Astrocyte of the spinal cord (primary cell): ENCODE data around the gene UQCC3.
"Not testable (repeated sequence)": the region's sequence is repeated elsewhere in the genome, so short reads cannot be mapped to it uniquely, and the experiment has no call there.

Experiments
- DNase-seq: peaks from one replicate; pipeline ENCODE4 v3.0.0; 2011; ENCODE audit warnings: low read depth, low spot score
- H3K4me3 ChIP-seq: 2 replicates; pipeline ENCODE4 v1.5.1; 2011; ENCODE audit warnings: low read depth, mild to moderate bottlenecking, low read length, moderate library complexity
- CTCF ChIP-seq: IDR thresholded peaks from 2 replicates; pipeline ENCODE4 v1.5.1; 2012; ENCODE audit warnings: low read depth, mild to moderate bottlenecking, low read length, inconsistent platforms
- in situ Hi-C: cut with HindIII; loops from 2 replicates; pipeline ENCODE4 v1.10.0; 2017; ENCODE audit warnings: low sequenced_read_pairs

The UQCC3 gene

GRCh38 chr11:62666259-62666926 is 5.1 kb upstream of the UQCC3 start:
- DNase-seq, result no peak
- in situ Hi-C loops, result no loop called here
- no peak for TF ChIP-seq CTCF
- peak overlapping the region; percentile 95 for H3K4me3 ChIP-seq

DNA sequence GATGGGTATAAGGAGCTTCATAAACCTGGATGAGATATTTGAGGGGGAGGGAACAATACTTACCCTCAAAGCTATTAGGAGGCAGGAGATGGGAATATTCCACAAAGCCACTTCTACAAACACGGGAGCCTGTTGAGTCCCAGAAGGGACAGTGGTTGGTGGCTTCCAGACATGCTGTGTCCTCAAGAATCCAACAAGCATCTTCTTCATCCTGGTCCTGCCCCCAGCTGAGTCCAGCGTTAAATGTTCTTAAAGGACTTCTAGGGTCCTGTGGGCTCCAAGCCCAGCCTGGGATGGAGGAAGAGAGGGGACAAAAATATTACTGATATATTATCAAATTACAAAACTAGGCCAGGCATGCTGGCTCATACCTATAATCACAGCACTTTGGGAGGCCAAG is 4.0 kb upstream of the UQCC3 start:
- H3K4me3 ChIP-seq, result no peak overlapping the region
- DNase-seq, result no peak
- in situ Hi-C loops, result no loop called here
- no peak for TF ChIP-seq CTCF

- no peak for TF ChIP-seq CTCF
- in situ Hi-C loops, result no loop called here
- no peak overlapping the region for H3K4me3 ChIP-seq
- DNase-seq, result no peak
Measured at GRCh38 chr11:62669420-62670161, 1.9 kb upstream of the UQCC3 start.

GRCh38 chr11:62671236-62671607 is 251 bp upstream of the UQCC3 start:
- in situ Hi-C loops, result no loop called here
- no peak for DNase-seq
- peak overlapping the region; percentile 82 for H3K4me3 ChIP-seq
- TF ChIP-seq CTCF, result no peak

- H3K4me3 ChIP-seq, result no peak overlapping the region
- DNase-seq, result no peak
- in situ Hi-C loops, result no loop called here
- no peak for TF ChIP-seq CTCF
Measured at GRCh38 chr11:62673196-62673525, 1.7 kb downstream of the UQCC3 start.

- H3K4me3 ChIP-seq, in situ Hi-C loops, DNase-seq: not testable (repeated sequence)
Measured at GRCh38 chr11:62675415-62675814, 3.9 kb downstream of the UQCC3 start.

- no peak for TF ChIP-seq CTCF
- in situ Hi-C loops, result no loop called here
- no peak for DNase-seq
- H3K4me3 ChIP-seq, result no peak overlapping the region
Measured at GRCh38 chr11:62676698-62677097, 5.2 kb downstream of the UQCC3 start.
